ENCODE data around the gene EXOC2. TPM values are rescaled to one million over a fixed set of nuclear protein-coding genes. Genes with fewer than 3 reads are reported as not detected.

The EXOC2 gene
- total RNA-seq, 4 donors from 2014 or later = 20.9 to 28.5 (median 24.6) TPM

GRCh38 chr6:659716-660581, 33.0 kb downstream of the EXOC2 start:
- no peak for DNase-seq (ENCODE audit: extremely low spot score)
- 89% methylated on average over 12 of the region's 13 CpGs for WGBS
- intact Hi-C loops (cut with DNase I) = no loop called here

GRCh38 chr6:658244-658643, 34.7 kb downstream of the EXOC2 start:
- Histone ChIP-seq H3K4me3 (no peak overlapping the region), H3K36me3 (peaks cover 7 to 13% (median 9%) of the 10 kb centered on the region in 4 donors), H3K27me3 (no peaks in the 10 kb centered on the region), H3K27ac (replicated peaks in 1 of 4) (no peak overlapping the region), H3K9me3 (peaks cover 0 to 8% (median 4%) of the 10 kb centered on the region in 4 donors), H3K4me1 (peaks cover 28 to 42% (median 36%) of the 10 kb centered on the region in 4 donors)
- intact Hi-C loops (cut with DNase I) = no loop called here
- TF ChIP-seq POLR2A (IDR thresholded peaks at IDR 0.05; ENCODE audit: low read depth) (no peak), EP300 (IDR thresholded peaks at IDR 0.05) (no peak), CTCF (IDR thresholded peaks at IDR 0.05) (no peak), POLR2AphosphoS5 (IDR thresholded peaks at IDR 0.05) (no peak)
- 37% methylated on average over 2 of the region's 2 CpGs for WGBS
- DNase-seq (ENCODE audit: extremely low spot score) = no peak

More at GRCh38 chr6:659716-660581, 33.0 kb downstream of the EXOC2 start:
- no peaks in the 10 kb centered on the region for H3K9me3 ChIP-seq
- no peaks in the 10 kb centered on the region for H3K27me3 ChIP-seq
- H3K4me3 ChIP-seq = no peak overlapping the region
- peaks cover 28 to 38% (median 35%) of the 10 kb centered on the region in 4 donors for H3K4me1 ChIP-seq
- TF ChIP-seq POLR2A (IDR thresholded peaks at IDR 0.05; ENCODE audit: low read depth) = no peak
- no peak for TF ChIP-seq POLR2AphosphoS5 (IDR thresholded peaks at IDR 0.05)
- TF ChIP-seq CTCF (IDR thresholded peaks at IDR 0.05) = no peak
- no peak for TF ChIP-seq EP300 (IDR thresholded peaks at IDR 0.05)
- H3K27ac ChIP-seq (replicated peaks in 1 of 4) = no peak overlapping the region
- H3K36me3 ChIP-seq = peaks cover 7 to 13% (median 9%) of the 10 kb centered on the region in 4 donors

DNA sequence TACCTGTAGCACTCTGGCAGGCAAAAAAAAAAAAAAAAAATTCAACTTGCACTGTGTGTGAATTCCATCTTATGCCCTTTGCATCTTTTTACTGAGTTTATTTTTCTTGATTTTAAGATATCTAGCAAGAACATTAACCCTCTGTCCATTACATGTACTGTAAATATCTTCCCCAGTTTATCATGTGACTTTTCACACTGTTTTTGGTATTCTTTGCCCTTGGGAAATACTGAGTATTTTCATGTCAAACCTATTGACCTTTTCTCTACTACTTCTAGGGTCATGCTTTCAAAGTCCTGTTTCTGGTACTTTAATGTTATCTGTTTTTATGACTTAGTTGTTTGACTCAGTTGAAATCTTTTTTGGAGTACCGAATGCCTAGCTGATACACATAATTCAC, 35.2 kb downstream of the EXOC2 start:
- no peak for TF ChIP-seq CTCF (IDR thresholded peaks at IDR 0.05)
- no peak for TF ChIP-seq POLR2A (IDR thresholded peaks at IDR 0.05; ENCODE audit: low read depth)
- TF ChIP-seq POLR2AphosphoS5 (IDR thresholded peaks at IDR 0.05) = no peak
- no peak for TF ChIP-seq EP300 (IDR thresholded peaks at IDR 0.05)
- no peaks in the 10 kb centered on the region for H3K27me3 ChIP-seq
- intact Hi-C loops (cut with DNase I) = no loop called here
- peaks cover 7 to 13% (median 9%) of the 10 kb centered on the region in 4 donors for H3K36me3 ChIP-seq
- H3K4me3 ChIP-seq = no peak overlapping the region
- 89% methylated on average over 1 of the region's 1 CpG for WGBS
- peaks cover 0 to 10% (median 5%) of the 10 kb centered on the region in 4 donors for H3K9me3 ChIP-seq
- no peak for DNase-seq (ENCODE audit: extremely low spot score)
- peaks cover 28 to 42% (median 36%) of the 10 kb centered on the region in 4 donors for H3K4me1 ChIP-seq
- H3K27ac ChIP-seq (replicated peaks in 1 of 4) = no peak overlapping the region

DNA sequence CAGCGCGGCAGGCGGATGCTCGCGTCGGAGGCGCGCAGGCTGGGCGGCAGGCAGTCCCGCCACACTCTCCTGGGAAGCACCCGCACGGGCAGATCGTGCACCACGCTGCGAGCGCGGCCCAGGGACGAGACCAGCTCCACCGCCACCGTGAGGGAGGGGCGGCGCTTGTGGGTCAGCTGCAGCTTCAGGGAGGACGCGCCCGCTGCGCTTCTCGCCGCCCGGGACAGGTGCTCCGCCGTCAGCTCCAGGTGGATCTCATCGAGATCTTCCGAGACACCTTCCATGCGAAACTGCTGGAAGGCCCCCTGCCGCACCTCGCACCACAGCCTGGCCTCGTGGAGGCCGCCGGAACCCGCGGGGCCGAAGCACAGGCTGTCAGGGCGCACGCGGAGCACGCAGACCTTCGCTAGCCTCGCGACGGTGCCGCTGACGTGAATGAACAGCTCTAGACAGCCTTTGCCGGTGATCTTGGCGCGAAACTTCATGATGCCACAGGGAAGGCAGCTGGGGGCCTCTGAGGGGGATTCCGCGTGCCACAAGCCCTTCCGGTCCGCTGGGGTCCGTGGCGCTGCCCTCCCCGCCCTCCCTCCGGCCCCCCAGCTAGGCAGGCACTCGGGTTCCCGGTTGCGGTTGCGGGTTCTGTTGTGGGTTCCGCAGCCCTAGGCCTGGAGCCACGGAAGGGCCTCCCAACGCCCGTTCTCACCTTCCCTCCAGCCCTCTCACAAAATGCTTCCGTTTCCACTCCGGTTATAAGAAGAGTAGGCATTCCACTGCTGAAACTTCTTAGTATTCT, 36.3 kb downstream of the EXOC2 start, which contains the start of gene HUS1B:
Gene HUS1B, minus strand, starts transcription at position 641 of the 793 bp plus-strand sequence. Its CDS starts 156 bp downstream, at position 485.
- H3K27me3 ChIP-seq = no peaks in the 10 kb centered on the region
- peaks cover 7 to 13% (median 9%) of the 10 kb centered on the region in 4 donors for H3K36me3 ChIP-seq
- WGBS = 97% methylated on average over 43 of the region's 73 CpGs
- peaks cover 28 to 38% (median 36%) of the 10 kb centered on the region in 4 donors for H3K4me1 ChIP-seq
- peaks cover 0 to 10% (median 5%) of the 10 kb centered on the region in 4 donors for H3K9me3 ChIP-seq
- no peak within 1 kb of the TSS for H3K27ac ChIP-seq (replicated peaks in 1 of 4)
- intact Hi-C loops (cut with DNase I) = no loop called here
- TF ChIP-seq CTCF (IDR thresholded peaks at IDR 0.05) (no peak), POLR2A (IDR thresholded peaks at IDR 0.05; ENCODE audit: low read depth) (no peak), EP300 (IDR thresholded peaks at IDR 0.05) (no peak), POLR2AphosphoS5 (IDR thresholded peaks at IDR 0.05) (no peak)
- no peak for DNase-seq (ENCODE audit: extremely low spot score)
- no peak within 1 kb of the TSS for H3K4me3 ChIP-seq

All from esophagus muscularis mucosa (tissue), 4 donors.